Loucy (cell line): ENCODE results near the gene NBEA.

Experiments
- H2AFZ ChIP-seq: fragments of 200-600 bp; sonication (generic); 2 replicates; pipeline ENCODE4 v1.6.0; 2016; ENCODE audit warnings: antibody characterized with exemption, mild to moderate bottlenecking, low read length, moderate library complexity
- H3F3A ChIP-seq: fragments of 200-600 bp; 2 replicates; pipeline ENCODE4 v1.6.0; 2016; ENCODE audit warnings: antibody characterized with exemption, low read depth, mild to moderate bottlenecking
- H3K27me3 ChIP-seq: fragments of 200-600 bp; sonication (generic); 2 replicates; pipeline ENCODE4 v1.6.1; 2014; ENCODE audit warnings: low read length, mild to moderate bottlenecking; ENCODE audit not compliant: insufficient read depth, poor library complexity, severe bottlenecking
- H3K36me3 ChIP-seq: fragments of 200-600 bp; sonication (generic); 2 replicates; pipeline ENCODE4 v1.6.1; 2016; ENCODE audit warnings: low read length; ENCODE audit not compliant: insufficient read depth
- H3K4me1 ChIP-seq: fragments of 200-600 bp; sonication (generic); 2 replicates; pipeline ENCODE4 v1.5.1; 2014; ENCODE audit warnings: low read length, mild to moderate bottlenecking; ENCODE audit not compliant: insufficient read depth, poor library complexity, severe bottlenecking
- H3K4me2 ChIP-seq: fragments of 200-600 bp; sonication (generic); 2 replicates; pipeline ENCODE4 v1.6.0; 2014; ENCODE audit warnings: antibody characterized with exemption, low read length, low read depth, mild to moderate bottlenecking; ENCODE audit not compliant: poor library complexity, severe bottlenecking
- H3K4me3 ChIP-seq: fragments of 200-600 bp; sonication (generic); 2 replicates; pipeline ENCODE4 v1.5.1; 2014; ENCODE audit warnings: low read length, mild to moderate bottlenecking, mixed read lengths; ENCODE audit not compliant: poor library complexity, severe bottlenecking
- H3K79me2 ChIP-seq: fragments of 200-600 bp; sonication (generic); 2 replicates; pipeline ENCODE4 v1.6.1; 2014; ENCODE audit warnings: low read length; ENCODE audit not compliant: insufficient read depth
- H3K9ac ChIP-seq: fragments of 200-600 bp; sonication (generic); 2 replicates; pipeline ENCODE4 v1.6.0; 2014; ENCODE audit warnings: mild to moderate bottlenecking, low read depth, low read length, moderate library complexity; ENCODE audit not compliant: poor library complexity, severe bottlenecking
- H3K9me2 ChIP-seq: fragments of 200-600 bp; sonication (generic); replicated peaks from 2 replicates; pipeline ENCODE4 v1.6.1; 2016; ENCODE audit warnings: low read depth, low read length, mixed read lengths
- H3K9me3 ChIP-seq: fragments of 200-600 bp; sonication (generic); 2 replicates; pipeline ENCODE4 v1.6.1; 2014; ENCODE audit warnings: mild to moderate bottlenecking, antibody characterized with exemption, low read length, low read depth; ENCODE audit not compliant: insufficient read depth
- H4K20me1 ChIP-seq: fragments of 200-600 bp; sonication (generic); 2 replicates; pipeline ENCODE4 v1.6.0; 2014; ENCODE audit warnings: antibody characterized with exemption, low read length, mild to moderate bottlenecking; ENCODE audit not compliant: insufficient read depth, poor library complexity, severe bottlenecking
- EZH2phosphoT487 ChIP-seq: fragments of 200-600 bp; IDR thresholded peaks from 2 replicates; pipeline ENCODE4 v1.6.1; 2018; ENCODE audit warnings: antibody characterized with exemption, mild to moderate bottlenecking, moderate library complexity, borderline replicate concordance
- TF ChIP-seq, protein P1 (sequence below): fragments of 200-600 bp; sonication (generic); conservative IDR thresholded peaks from 2 replicates; pipeline ENCODE4 v1.5.1; 2014; ENCODE audit warnings: mild to moderate bottlenecking, antibody characterized with exemption, low read length

Gene NBEA

DNA sequence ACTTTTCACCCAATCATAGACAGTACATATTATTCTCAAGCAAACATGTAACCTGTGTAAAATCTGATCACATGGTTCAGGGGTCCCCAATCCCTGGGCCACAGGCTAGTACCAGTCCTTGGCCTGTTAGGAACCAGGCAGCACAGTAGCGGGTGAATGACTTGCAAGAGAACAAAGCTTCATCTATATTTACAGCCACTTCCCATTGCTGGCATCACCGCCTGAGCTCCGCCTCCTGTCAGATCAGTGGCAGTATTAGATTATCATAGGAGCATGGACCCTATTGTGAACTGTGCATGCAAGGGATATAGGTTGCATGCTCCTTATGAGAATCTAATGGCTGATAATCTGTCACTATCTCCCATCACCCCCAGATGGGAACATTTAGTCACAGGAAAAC lies 401.3 kb downstream of the NBEA start:
- Histone ChIP-seq H3K9ac (no peak overlapping the region), H3K4me2 (no peak overlapping the region), H3K79me2 (no peaks in the 10 kb centered on the region), H4K20me1 (no peaks in the 10 kb centered on the region), H3K9me2 (no peaks in the 10 kb centered on the region; the same call in 1 of the 2 replicates), H3K9me3 (no peaks in the 10 kb centered on the region), H3F3A (no peaks in the 10 kb centered on the region), H3K4me3 (no peak overlapping the region), H3K36me3 (no peaks in the 10 kb centered on the region), H2AFZ (no peak overlapping the region), H3K27me3 (no peaks in the 10 kb centered on the region), H3K4me1 (peaks cover 6% of the 10 kb centered on the region)
- no peak for TF ChIP-seq EZH2phosphoT487
- TF ChIP-seq, protein P1, sequence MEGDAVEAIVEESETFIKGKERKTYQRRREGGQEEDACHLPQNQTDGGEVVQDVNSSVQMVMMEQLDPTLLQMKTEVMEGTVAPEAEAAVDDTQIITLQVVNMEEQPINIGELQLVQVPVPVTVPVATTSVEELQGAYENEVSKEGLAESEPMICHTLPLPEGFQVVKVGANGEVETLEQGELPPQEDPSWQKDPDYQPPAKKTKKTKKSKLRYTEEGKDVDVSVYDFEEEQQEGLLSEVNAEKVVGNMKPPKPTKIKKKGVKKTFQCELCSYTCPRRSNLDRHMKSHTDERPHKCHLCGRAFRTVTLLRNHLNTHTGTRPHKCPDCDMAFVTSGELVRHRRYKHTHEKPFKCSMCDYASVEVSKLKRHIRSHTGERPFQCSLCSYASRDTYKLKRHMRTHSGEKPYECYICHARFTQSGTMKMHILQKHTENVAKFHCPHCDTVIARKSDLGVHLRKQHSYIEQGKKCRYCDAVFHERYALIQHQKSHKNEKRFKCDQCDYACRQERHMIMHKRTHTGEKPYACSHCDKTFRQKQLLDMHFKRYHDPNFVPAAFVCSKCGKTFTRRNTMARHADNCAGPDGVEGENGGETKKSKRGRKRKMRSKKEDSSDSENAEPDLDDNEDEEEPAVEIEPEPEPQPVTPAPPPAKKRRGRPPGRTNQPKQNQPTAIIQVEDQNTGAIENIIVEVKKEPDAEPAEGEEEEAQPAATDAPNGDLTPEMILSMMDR: no peak

DNA sequence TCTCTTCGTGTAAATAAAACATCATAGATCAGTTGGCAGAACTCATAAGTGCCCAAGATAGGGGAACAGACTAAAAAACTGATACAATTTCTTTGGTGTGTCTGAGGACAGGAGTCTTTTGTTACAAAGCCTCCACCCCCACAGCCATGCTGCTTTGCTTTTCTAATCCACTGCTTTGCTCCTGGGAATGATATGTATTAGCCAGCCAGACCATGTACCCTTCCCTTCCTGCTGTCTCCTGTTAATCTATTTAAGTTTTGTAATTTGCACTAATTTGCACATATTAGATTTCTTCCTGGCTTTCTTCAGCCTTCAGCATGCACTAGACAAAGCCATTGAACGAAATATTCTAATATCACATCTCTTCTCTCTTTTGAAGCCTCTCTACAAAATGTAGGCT lies 403.9 kb downstream of the NBEA start:
- no peak overlapping the region for H3K4me3 ChIP-seq
- no peaks in the 10 kb centered on the region for H3K36me3 ChIP-seq
- no peaks in the 10 kb centered on the region for H3K27me3 ChIP-seq
- no peak overlapping the region for H2AFZ ChIP-seq
- H3K4me1 ChIP-seq: peaks cover 6% of the 10 kb centered on the region
- H3K9me2 ChIP-seq: no peaks in the 10 kb centered on the region
- H3K9ac ChIP-seq: no peak overlapping the region
- H3F3A ChIP-seq: no peaks in the 10 kb centered on the region
- TF ChIP-seq, protein P1: no peak
- TF ChIP-seq EZH2phosphoT487: no peak
- no peaks in the 10 kb centered on the region for H3K9me3 ChIP-seq
- H3K79me2 ChIP-seq: no peaks in the 10 kb centered on the region
- H4K20me1 ChIP-seq: no peaks in the 10 kb centered on the region
- H3K4me2 ChIP-seq: no peak overlapping the region

DNA sequence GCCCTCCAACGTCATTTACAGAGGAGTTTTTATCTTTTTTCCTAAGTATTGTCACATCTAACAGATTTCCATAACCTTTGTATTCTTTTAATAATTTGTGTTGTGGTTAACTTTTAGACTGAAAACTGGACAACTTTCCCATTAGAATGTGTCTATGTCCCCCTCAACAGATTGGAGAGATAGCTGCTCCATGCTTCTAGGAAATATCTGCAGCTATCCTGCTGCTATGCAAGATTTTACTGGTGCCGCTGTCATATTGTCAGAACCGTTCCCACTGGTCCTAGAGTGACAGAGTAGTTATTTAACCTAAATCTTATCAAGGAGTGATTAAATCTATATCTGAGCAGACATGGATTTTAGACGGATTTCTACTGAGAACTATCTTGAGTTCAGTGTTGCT lies 404.4 kb downstream of the NBEA start:
- Histone ChIP-seq H3K9ac (no peak overlapping the region), H4K20me1 (no peaks in the 10 kb centered on the region), H3K4me1 (peaks cover 6% of the 10 kb centered on the region), H3K4me2 (no peak overlapping the region), H3K9me3 (no peaks in the 10 kb centered on the region), H3K36me3 (no peaks in the 10 kb centered on the region), H3K4me3 (no peak overlapping the region), H3K79me2 (no peaks in the 10 kb centered on the region), H3F3A (no peaks in the 10 kb centered on the region), H2AFZ (no peak overlapping the region), H3K27me3 (no peaks in the 10 kb centered on the region), H3K9me2 (no peaks in the 10 kb centered on the region)
- TF ChIP-seq EZH2phosphoT487: no peak
- TF ChIP-seq, protein P1: no peak
